Endothelial cell of umbilical vein (primary cell): ENCODE results near the gene RFPL4AL1. TPM values are rescaled to one million over a fixed set of nuclear protein-coding genes. Genes with fewer than 3 reads are reported as not detected.

Experiments
- BruUV-seq: library from RNA; stranded (reverse); fragments of 400-500 nt; replicated peaks from 2 replicates; lab custom pipeline; 2021; lab: Mats Ljungman, UMichigan
- CTCF ChIA-PET: fragments of 300-600, 350-600 bp; sonication (Branson Sonifier 250); formaldehyde crosslinking; loops from one replicate; lab custom pipeline; 2021; ENCODE audit warnings: antibody characterized with exemption, inconsistent platforms; lab: Charles Lee
- POLR2A ChIA-PET: fragments of 300-600, 350-600 bp; sonication (Branson Sonifier 250); formaldehyde crosslinking; loops from one replicate; lab custom pipeline; 2021; ENCODE audit warnings: antibody characterized with exemption, inconsistent platforms; lab: Charles Lee
- DNase-seq: peaks from one replicate; pipeline ENCODE4 v3.0.0-alpha.2; 2011; ENCODE audit warnings: low read depth, low spot score
- FAIRE-seq: peaks from 2 replicates; lab custom pipeline; 2011; peaks lifted over from hg19 to GRCh38; lab: Jason Lieb, UNC
- H2AFZ ChIP-seq: 2 replicates; pipeline ENCODE4 v1.6.0; 2012; ENCODE audit warnings: low read depth, low read length, control low read depth, inconsistent platforms
- H3K27ac ChIP-seq: 2 replicates; pipeline ENCODE4 v1.5.1; 2011; ENCODE audit warnings: low read depth, mild to moderate bottlenecking, control low read depth, low read length, moderate library complexity; ENCODE audit not compliant: insufficient read depth
- H3K27me3 ChIP-seq, 2 experiments: 2 replicates each; pipeline versions ENCODE4 v1.6.0 to v1.6.1; 2011; ENCODE audit warnings: low read length in 2 of 2, mixed read lengths in 1 of 2; ENCODE audit not compliant: control insufficient read depth in 2 of 2, insufficient read depth in 2 of 2
- H3K36me3 ChIP-seq, 2 experiments: 2 replicates in 1 of 2; 3 replicates in 1 of 2; pipeline ENCODE4 v1.5.1; 2011; ENCODE audit warnings: low read length in 2 of 2, mild to moderate bottlenecking in 1 of 2, moderate library complexity in 1 of 2; ENCODE audit not compliant: control insufficient read depth in 2 of 2, insufficient read depth in 2 of 2; ENCODE audit errors: extremely low read depth in 1 of 2
- H3K4me1 ChIP-seq: 3 replicates; pipeline ENCODE4 v1.5.1; 2011; ENCODE audit warnings: mild to moderate bottlenecking, low read length; ENCODE audit not compliant: control insufficient read depth, insufficient read depth; ENCODE audit errors: extremely low read depth
- H3K4me2 ChIP-seq: 2 replicates; pipeline ENCODE4 v1.6.1; 2011; ENCODE audit warnings: low read length, control low read depth, mixed read lengths; ENCODE audit not compliant: insufficient read depth
- H3K4me3 ChIP-seq, 3 experiments: fragments of 200-600 bp in 1 of 3; sonication (generic), shearing (Covaris generic) in 1 of 3; replicated peaks in 1 of 3; 2 replicates each; pipeline ENCODE4 v1.5.1; 2011 to 2016; ENCODE audit warnings: control low read depth in 3 of 3, low read length in 3 of 3, mild to moderate bottlenecking in 2 of 3, inconsistent platforms in 1 of 3, low read depth in 1 of 3, moderate library complexity in 1 of 3; ENCODE audit not compliant: insufficient read depth in 1 of 3
- H3K79me2 ChIP-seq: 2 replicates; pipeline ENCODE4 v1.6.0; 2012; ENCODE audit warnings: low read length, inconsistent platforms; ENCODE audit not compliant: control insufficient read depth, insufficient read depth
- H3K9ac ChIP-seq: replicated peaks from 2 replicates; pipeline ENCODE3; 2011; ENCODE audit warnings: low read length, control low read depth; ENCODE audit not compliant: insufficient read depth; ENCODE audit errors: extremely low read depth
- H3K9me1 ChIP-seq: replicated peaks from 3 replicates; pipeline ENCODE4 v1.6.0; 2011; ENCODE audit warnings: mild to moderate bottlenecking, low read length; ENCODE audit not compliant: control insufficient read depth, insufficient read depth; ENCODE audit errors: extremely low read depth
- H3K9me3 ChIP-seq: replicated peaks from 2 replicates; pipeline ENCODE4 v1.5.1; 2012; ENCODE audit warnings: low read length, inconsistent platforms; ENCODE audit not compliant: control insufficient read depth, insufficient read depth
- H4K20me1 ChIP-seq: replicated peaks from 2 replicates; pipeline ENCODE3; 2011; ENCODE audit warnings: mild to moderate bottlenecking, low read length; ENCODE audit not compliant: control insufficient read depth, insufficient read depth; ENCODE audit errors: extremely low read depth
- CTCF ChIP-seq, 2 donors: IDR thresholded peaks; 1 replicate in 1 of 2; 2 replicates in 1 of 2; pipeline ENCODE4 v1.5.1; 2011; ENCODE audit warnings: low read length in 2 of 2, mild to moderate bottlenecking in 2 of 2, moderate library complexity in 2 of 2, control low read depth in 1 of 2, inconsistent platforms in 1 of 2, low read depth in 1 of 2; ENCODE audit not compliant: insufficient read depth in 1 of 2; ENCODE audit errors: extremely low read depth in 1 of 2
- EZH2 ChIP-seq: IDR thresholded peaks from 2 replicates; pipeline ENCODE4 v1.6.1; 2012; ENCODE audit warnings: borderline replicate concordance, low read depth, mild to moderate bottlenecking, moderate library complexity, low read length, inconsistent platforms; ENCODE audit not compliant: severe bottlenecking
- FOS ChIP-seq: IDR thresholded peaks from 2 replicates; pipeline ENCODE4 v1.6.1; 2011; ENCODE audit warnings: mild to moderate bottlenecking, low read length, moderate library complexity, borderline replicate concordance; ENCODE audit not compliant: insufficient read depth
- GATA2 ChIP-seq: IDR thresholded peaks from 2 replicates; pipeline ENCODE4 v1.7.0; 2011; ENCODE audit warnings: low read depth, mild to moderate bottlenecking, moderate library complexity, mixed read lengths, low read length; ENCODE audit not compliant: insufficient read length, insufficient read depth
- JUN ChIP-seq: IDR thresholded peaks from 2 replicates; pipeline ENCODE4 v1.6.1; 2011; ENCODE audit warnings: borderline replicate concordance, low read depth; ENCODE audit not compliant: insufficient read length, insufficient read depth
- MAX ChIP-seq: IDR thresholded peaks from 2 replicates; pipeline ENCODE4 v1.6.1; 2011; ENCODE audit not compliant: insufficient read depth, insufficient read length
- MYC ChIP-seq: IDR thresholded peaks from one replicate; pipeline ENCODE4 v1.6.1; 2011; ENCODE audit warnings: mild to moderate bottlenecking, low read depth, low read length
- POLR2A ChIP-seq: IDR thresholded peaks from 2 replicates; pipeline ENCODE4 v1.6.1; 2012; ENCODE audit warnings: low read depth, mild to moderate bottlenecking, control low read depth, low read length
- POLR2AphosphoS5 ChIP-seq: IDR thresholded peaks from 2 replicates; pipeline ENCODE4 v1.6.1; 2012; ENCODE audit warnings: low read depth, mild to moderate bottlenecking, control low read depth, low read length, moderate library complexity; ENCODE audit not compliant: insufficient read depth
- dilution Hi-C: fragments of 300-500 bp; cut with MboI; formaldehyde crosslinking; loops from one replicate; pipeline ENCODE4 v1.15.0; 2019; ENCODE audit warnings: low sequenced_read_pairs; ENCODE audit not compliant: extremely low pct_ligation_motif_present
- intact Hi-C: fragments of 100-400 bp; cut with micrococcal nuclease; formaldehyde crosslinking; loops from one replicate; pipeline ENCODE4 v1.10.0; 2022
- polyA plus RNA-seq, 4 experiments: library from polyadenylated mRNA; depleted of rRNA in 3 of 4; stranded (reverse) in 3 of 4; unstranded in 1 of 4; fragments of >200 nt; gene quantifications; 2 replicates each; pipeline versions ENCODE4 v1.2.1 to v1.2.3, GENCODE V29; 2011 to 2012; ENCODE audit warnings: missing spikeins in 1 of 4
- total RNA-seq: library from RNA; stranded (reverse); gene quantifications from 2 replicates; pipeline ENCODE4 v1.2.3, GENCODE V29; 2021

Gene RFPL4AL1
- total and polyA plus RNA-seq, 2 donors (not counting 3 experiments of a cell fraction or from before 2014, with no cell fraction given) = not detected

- Histone ChIP-seq H3K4me1 (no peaks in the 10 kb centered on the region), H3K27me3 (no peaks in the 10 kb centered on the region), H3K9me3 (no peaks in the 10 kb centered on the region), H3K9ac (no peak overlapping the region), H3K79me2 (no peaks in the 10 kb centered on the region), H4K20me1 (no peaks in the 10 kb centered on the region), H3K36me3 (no peaks in the 10 kb centered on the region), H3K4me2 (no peak overlapping the region), H2AFZ (no peak overlapping the region), H3K9me1 (no peaks in the 10 kb centered on the region), H3K27ac (no peak overlapping the region), H3K4me3 (no peak overlapping the region)
- POLR2A ChIA-PET = no interaction called here
- DNase-seq = no peak
- no TSS peak for BruUV-seq
- FAIRE-seq = no peak
- no peak for TF ChIP-seq POLR2AphosphoS5
- TF ChIP-seq GATA2 = no peak
- no peak for TF ChIP-seq POLR2A
- TF ChIP-seq JUN = no peak
- TF ChIP-seq FOS = no peak
- no peak for TF ChIP-seq EZH2
- TF ChIP-seq MAX = no peak
- TF ChIP-seq MYC = no peak
- no peak for TF ChIP-seq CTCF (IDR thresholded peaks at IDR 0.05; ENCODE audit: extremely low read depth in 1 of 2, insufficient read depth in 1 of 2, low read depth in 1 of 2, low read length in 2 of 2)
- dilution Hi-C loops (no loop called here), intact Hi-C loops (no loop called here)
- CTCF ChIA-PET = no interaction called here
These were observed 26.1 kb downstream of the RFPL4AL1 start for GRCh38 chr19:55795021-55795420.
